ENCODE measurements around the gene MRPL37. TPM values are rescaled to one million over a fixed set of nuclear protein-coding genes. Genes with fewer than 3 reads are reported as not detected.

The MRPL37 gene
- total RNA-seq, 3 donors from 2014 or later (not counting 1 experiment from before 2014, with no cell fraction given): 23.0 to 31.9 (median 28.8) TPM

GRCh38 chr1:54188291-54188690 is 11.7 kb upstream of the MRPL37 start:
- TF ChIP-seq CTCF (IDR thresholded peaks at IDR 0.05): no peak
- 100% methylated on average over 1 of the region's 1 CpG for WGBS (ENCODE audit: insufficient coverage)
- Histone ChIP-seq H3K9me3 (ENCODE audit: control insufficient read depth, insufficient read depth, low read length) (no peaks in the 10 kb centered on the region), H3K27me3 (ENCODE audit: control insufficient read depth, insufficient read depth, low read length) (no peaks in the 10 kb centered on the region), H3K36me3 (ENCODE audit: control insufficient read depth, insufficient read depth, low read length) (peaks cover 11% of the 10 kb centered on the region), H3K27ac (ENCODE audit: low read length) (no peak overlapping the region), H3K4me3 (ENCODE audit: low read length) (no peak overlapping the region), H3K4me1 (ENCODE audit: control insufficient read depth, insufficient read depth, low read length) (no peaks in the 10 kb centered on the region)
- intact Hi-C loops (cut with micrococcal nuclease): no loop called here
- H3K27ac Mint-ChIP-seq: no peak overlapping the region
- H3K4me1 Mint-ChIP-seq: no peaks in the 10 kb centered on the region
- ATAC-seq (no peak), DNase-seq (no peak)
- H3K9me3 Mint-ChIP-seq: no peaks in the 10 kb centered on the region
- no peak overlapping the region for H3K4me3 Mint-ChIP-seq
- H3K27me3 Mint-ChIP-seq (ENCODE audit: low read depth in 2 of 2): no peaks in the 10 kb centered on the region
- H3K36me3 Mint-ChIP-seq: peaks cover 7% of the 10 kb centered on the region

- 98% methylated on average over 9 of the region's 9 CpGs for WGBS (ENCODE audit: insufficient coverage)
- Mint-ChIP-seq H3K9me3 (no peaks in the 10 kb centered on the region), H3K27me3 (ENCODE audit: low read depth in 2 of 2) (no peaks in the 10 kb centered on the region), H3K4me3 (no peak overlapping the region), H3K4me1 (no peaks in the 10 kb centered on the region), H3K27ac (no peak overlapping the region), H3K36me3 (peaks cover 6% of the 10 kb centered on the region)
- Histone ChIP-seq H3K36me3 (ENCODE audit: control insufficient read depth, insufficient read depth, low read length) (peaks cover 10% of the 10 kb centered on the region), H3K27ac (ENCODE audit: low read length) (no peak overlapping the region), H3K4me3 (ENCODE audit: low read length) (no peak overlapping the region), H3K9me3 (ENCODE audit: control insufficient read depth, insufficient read depth, low read length) (no peaks in the 10 kb centered on the region), H3K27me3 (ENCODE audit: control insufficient read depth, insufficient read depth, low read length) (no peaks in the 10 kb centered on the region), H3K4me1 (ENCODE audit: control insufficient read depth, insufficient read depth, low read length) (no peaks in the 10 kb centered on the region)
- intact Hi-C loops (cut with micrococcal nuclease): no loop called here
- no peak for DNase-seq
- no peak for TF ChIP-seq CTCF (IDR thresholded peaks at IDR 0.05)
- ATAC-seq: no peak
Measured at GRCh38 chr1:54190526-54190925, 9.4 kb upstream of the MRPL37 start.

GRCh38 chr1:54191525-54191924 is 8.4 kb upstream of the MRPL37 start:
- Mint-ChIP-seq H3K4me1 (no peaks in the 10 kb centered on the region), H3K4me3 (no peak overlapping the region), H3K36me3 (no peaks in the 10 kb centered on the region), H3K9me3 (no peaks in the 10 kb centered on the region), H3K27ac (no peak overlapping the region), H3K27me3 (ENCODE audit: low read depth in 2 of 2) (no peaks in the 10 kb centered on the region)
- no peaks in the 10 kb centered on the region for H3K9me3 ChIP-seq (ENCODE audit: control insufficient read depth, insufficient read depth, low read length)
- no peak overlapping the region for H3K4me3 ChIP-seq (ENCODE audit: low read length)
- intact Hi-C loops (cut with micrococcal nuclease): no loop called here
- H3K27ac ChIP-seq (ENCODE audit: low read length): no peak overlapping the region
- ATAC-seq: no peak
- DNase-seq: no peak
- peaks cover 10% of the 10 kb centered on the region for H3K36me3 ChIP-seq (ENCODE audit: control insufficient read depth, insufficient read depth, low read length)
- WGBS (ENCODE audit: insufficient coverage): 100% methylated on average over 1 of the region's 1 CpG
- no peaks in the 10 kb centered on the region for H3K27me3 ChIP-seq (ENCODE audit: control insufficient read depth, insufficient read depth, low read length)
- H3K4me1 ChIP-seq (ENCODE audit: control insufficient read depth, insufficient read depth, low read length): no peaks in the 10 kb centered on the region
- no peak for TF ChIP-seq CTCF (IDR thresholded peaks at IDR 0.05)

- intact Hi-C loops (cut with micrococcal nuclease): no loop called here
- ATAC-seq: no peak
Measured at GRCh38 chr1:54193453-54193852, 6.5 kb upstream of the MRPL37 start.

More at GRCh38 chr1:54193453-54193852, 6.5 kb upstream of the MRPL37 start:
- Mint-ChIP-seq H3K4me1 (no peaks in the 10 kb centered on the region), H3K9me3 (no peaks in the 10 kb centered on the region), H3K27ac (no peak overlapping the region), H3K36me3 (no peaks in the 10 kb centered on the region), H3K27me3 (ENCODE audit: low read depth in 2 of 2) (no peaks in the 10 kb centered on the region), H3K4me3 (no peak overlapping the region)
- no peaks in the 10 kb centered on the region for H3K9me3 ChIP-seq (ENCODE audit: control insufficient read depth, insufficient read depth, low read length)
- TF ChIP-seq CTCF (IDR thresholded peaks at IDR 0.05): no peak
- no peak overlapping the region for H3K27ac ChIP-seq (ENCODE audit: low read length)
- peaks cover 10% of the 10 kb centered on the region for H3K36me3 ChIP-seq (ENCODE audit: control insufficient read depth, insufficient read depth, low read length)
- DNase-seq: no peak
- no peak overlapping the region for H3K4me3 ChIP-seq (ENCODE audit: low read length)
- H3K4me1 ChIP-seq (ENCODE audit: control insufficient read depth, insufficient read depth, low read length): no peaks in the 10 kb centered on the region
- H3K27me3 ChIP-seq (ENCODE audit: control insufficient read depth, insufficient read depth, low read length): no peaks in the 10 kb centered on the region
- 98% methylated on average over 5 of the region's 5 CpGs for WGBS (ENCODE audit: insufficient coverage)
